GM23248 (cell line): Measurements from ENCODE around the gene POLG.

Experiments
- EZH2 ChIP-seq: fragments of 200-600 bp; sonication (generic); IDR thresholded peaks from 2 replicates; pipeline ENCODE4 v1.6.1; 2018; ENCODE audit warnings: antibody characterized with exemption, mild to moderate bottlenecking; ENCODE audit not compliant: insufficient read depth, poor library complexity, severe bottlenecking
- EZH2phosphoT487 ChIP-seq: fragments of 200-600 bp; sonication (generic); IDR thresholded peaks from 2 replicates; pipeline ENCODE4 v1.6.1; 2018; ENCODE audit warnings: antibody characterized with exemption, moderate library complexity, mild to moderate bottlenecking, low read depth; ENCODE audit not compliant: insufficient read depth

- TF ChIP-seq EZH2phosphoT487 (no peak), EZH2 (no peak)
Measured at GRCh38 chr15:89356634-89357298, 22.1 kb upstream of the POLG start.
